Measurements from ENCODE around the gene RBM42.
"Not testable (repeated sequence)": the region's sequence is repeated elsewhere in the genome, so short reads cannot be mapped to it uniquely, and the experiment has no call there.

The RBM42 gene

GRCh38 chr19:35628565-35629331 is at the start of gene RBM42:
Gene RBM42, plus strand, starts transcription at chr19:35629036. Its CDS starts 118 bp downstream, at chr19:35629154.
- DNase-seq (ENCODE audit: extremely low spot score, insufficient read length, low read depth): peak; percentile 94
- FAIRE-seq: peak; percentile 100

- FAIRE-seq (no peak), DNase-seq (ENCODE audit: extremely low spot score, insufficient read length, low read depth) (no peak)
Observed at GRCh38 chr19:35582760-35583159, 46.1 kb upstream of the RBM42 start.

- FAIRE-seq: no peak
Observed at GRCh38 chr19:35585848-35586247, 43.0 kb upstream of the RBM42 start, which contains the start of gene PMIS2. Gene PMIS2, plus strand, starts transcription at chr19:35586173. Its CDS starts 87 bp downstream, at chr19:35586260.

GRCh38 chr19:35587321-35587720 is 41.5 kb upstream of the RBM42 start:
- no peak for FAIRE-seq
- no peak for DNase-seq (ENCODE audit: extremely low spot score, insufficient read length, low read depth)

More at GRCh38 chr19:35585848-35586247, 43.0 kb upstream of the RBM42 start, which contains the start of gene PMIS2:
- DNase-seq (ENCODE audit: extremely low spot score, insufficient read length, low read depth): no peak

- DNase-seq (ENCODE audit: extremely low spot score, insufficient read length, low read depth) (no peak), FAIRE-seq (no peak)
Observed at GRCh38 chr19:35590875-35591274, 38.0 kb upstream of the RBM42 start.

GRCh38 chr19:35592226-35592625 is 36.6 kb upstream of the RBM42 start:
- DNase-seq (ENCODE audit: extremely low spot score, insufficient read length, low read depth) (no peak), FAIRE-seq (peak; percentile 81)

- FAIRE-seq; DNase-seq (ENCODE audit: extremely low spot score, insufficient read length, low read depth): not testable (repeated sequence)
Observed at GRCh38 chr19:35595026-35595425, 33.8 kb upstream of the RBM42 start.

GRCh38 chr19:35595928-35596327 is 32.9 kb upstream of the RBM42 start:
- no peak for FAIRE-seq
- DNase-seq (ENCODE audit: extremely low spot score, insufficient read length, low read depth): no peak

GRCh38 chr19:35596366-35596999 is 32.4 kb upstream of the RBM42 start:
- DNase-seq (ENCODE audit: extremely low spot score, insufficient read length, low read depth) (peak; percentile 69), FAIRE-seq (peak; percentile 89)

- FAIRE-seq (no peak), DNase-seq (ENCODE audit: extremely low spot score, insufficient read length, low read depth) (no peak)
Observed at GRCh38 chr19:35601971-35602370, 26.9 kb upstream of the RBM42 start.

GRCh38 chr19:35604436-35604835 is 24.4 kb upstream of the RBM42 start:
- DNase-seq (ENCODE audit: extremely low spot score, insufficient read length, low read depth); FAIRE-seq: not testable (repeated sequence)

GRCh38 chr19:35607170-35607569 is 21.7 kb upstream of the RBM42 start:
- not testable (repeated sequence) for FAIRE-seq; DNase-seq (ENCODE audit: extremely low spot score, insufficient read length, low read depth)

GRCh38 chr19:35607661-35608060 is 21.2 kb upstream of the RBM42 start:
- DNase-seq (ENCODE audit: extremely low spot score, insufficient read length, low read depth) (no peak), FAIRE-seq (no peak)

- DNase-seq (ENCODE audit: extremely low spot score, insufficient read length, low read depth): no peak
Observed at GRCh38 chr19:35608251-35608650, 20.6 kb upstream of the RBM42 start.

GRCh38 chr19:35609851-35610353 is 18.9 kb upstream of the RBM42 start:
- no peak for DNase-seq (ENCODE audit: extremely low spot score, insufficient read length, low read depth)
- peak; percentile 86 for FAIRE-seq

More at GRCh38 chr19:35608251-35608650, 20.6 kb upstream of the RBM42 start:
- peak; percentile 60 for FAIRE-seq

GRCh38 chr19:35612224-35612558 is 16.6 kb upstream of the RBM42 start:
- DNase-seq (ENCODE audit: extremely low spot score, insufficient read length, low read depth) (no peak), FAIRE-seq (no peak)

GRCh38 chr19:35612559-35613321 is 16.1 kb upstream of the RBM42 start, which contains the start of gene HAUS5:
Gene HAUS5, plus strand, starts transcription at chr19:35612735. Its CDS starts 60 bp downstream, at chr19:35612795.
- FAIRE-seq: peak; percentile 98

GRCh38 chr19:35613574-35613973 is 15.3 kb upstream of the RBM42 start:
- FAIRE-seq (no peak), DNase-seq (ENCODE audit: extremely low spot score, insufficient read length, low read depth) (no peak)

More at GRCh38 chr19:35612559-35613321, 16.1 kb upstream of the RBM42 start, which contains the start of gene HAUS5:
- DNase-seq (ENCODE audit: extremely low spot score, insufficient read length, low read depth): peak; percentile 95

GRCh38 chr19:35615036-35615435 is 13.8 kb upstream of the RBM42 start:
- no peak for DNase-seq (ENCODE audit: extremely low spot score, insufficient read length, low read depth)
- no peak for FAIRE-seq

GRCh38 chr19:35618857-35619256 is 10.0 kb upstream of the RBM42 start:
- FAIRE-seq (no peak), DNase-seq (ENCODE audit: extremely low spot score, insufficient read length, low read depth) (no peak)
